Spleen (tissue), 7 donors: ENCODE results near the gene HEXD.

Source experiments
- CTCF ChIP-seq, 11 experiments: fragments of 200-600 bp in 7 of 11; fragments of 450-650 bp in 4 of 11; sonication (generic) in 4 of 11; IDR thresholded peaks in 8 of 11; conservative IDR thresholded peaks in 3 of 11; 1 replicate in 7 of 11; 2 replicates in 4 of 11; pipeline versions ENCODE4 v1.4.0 to v1.8.0; 2016 to 2021; ENCODE audit warnings: antibody characterized with exemption in 11 of 11, inconsistent platforms in 4 of 11, mild to moderate bottlenecking in 1 of 11
- POLR2A ChIP-seq, 3 donors: fragments of 450-650 bp; IDR thresholded peaks; one replicate each; pipeline ENCODE4 v1.5.1; 2017; ENCODE audit warnings: antibody characterized with exemption in 3 of 3, mild to moderate bottlenecking in 1 of 3
- POLR2AphosphoS5 ChIP-seq, 3 donors: sonication (generic); formaldehyde crosslinking; IDR thresholded peaks; one replicate each; pipeline ENCODE4 v1.5.1; 2017; ENCODE audit warnings: antibody characterized with exemption in 3 of 3
- donor health status: DM: no; HTN: no; CAD: no; lungs with moderate emphysema.
- donor health status: DM: no; HTN: no; CAD: no.
- donor health status: DM: no; HTN: no; CAD: no.

GRCh38 chr17:82392209-82392920, 25.8 kb upstream of the HEXD start:
- TF ChIP-seq POLR2AphosphoS5 (IDR thresholded peaks at IDR 0.05) (no peak), POLR2A (IDR thresholded peaks at IDR 0.05) (no peak), CTCF (IDR thresholded peaks at IDR 0.05 in 8 of 11, conservative IDR thresholded peaks at IDR 0.05 in 3 of 11) (no peak)
